ENCODE data around the gene TEX14.

TEX14 gene

DNA sequence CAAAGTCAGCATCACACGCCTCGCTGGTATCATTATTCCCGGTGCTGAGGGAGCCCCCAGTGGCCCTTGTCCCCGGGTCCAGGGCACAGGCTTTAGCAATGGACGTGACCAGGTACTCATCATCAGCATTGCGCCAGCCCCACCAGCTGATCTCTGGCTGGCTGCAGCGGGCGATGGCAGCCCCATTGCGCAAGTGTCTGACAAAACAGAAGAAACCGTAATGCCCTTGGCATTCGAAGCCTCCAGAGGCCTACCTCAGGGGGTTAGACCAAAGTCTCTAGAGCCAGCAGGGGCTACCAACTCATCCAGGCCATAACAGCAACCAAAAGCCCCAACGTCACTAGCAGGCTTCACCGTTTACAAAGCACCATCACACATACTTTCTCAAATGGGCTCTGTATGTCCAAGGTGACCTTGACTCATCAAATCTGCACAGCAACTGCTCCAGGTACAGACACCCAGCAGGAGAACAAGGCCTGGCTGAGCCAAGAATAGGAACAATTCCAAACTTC is 184.7 kb downstream of the TEX14 start:
- no peak overlapping the region for H3K4me3 ChIP-seq (ENCODE audit: low read length)
- TF ChIP-seq, protein P1, sequence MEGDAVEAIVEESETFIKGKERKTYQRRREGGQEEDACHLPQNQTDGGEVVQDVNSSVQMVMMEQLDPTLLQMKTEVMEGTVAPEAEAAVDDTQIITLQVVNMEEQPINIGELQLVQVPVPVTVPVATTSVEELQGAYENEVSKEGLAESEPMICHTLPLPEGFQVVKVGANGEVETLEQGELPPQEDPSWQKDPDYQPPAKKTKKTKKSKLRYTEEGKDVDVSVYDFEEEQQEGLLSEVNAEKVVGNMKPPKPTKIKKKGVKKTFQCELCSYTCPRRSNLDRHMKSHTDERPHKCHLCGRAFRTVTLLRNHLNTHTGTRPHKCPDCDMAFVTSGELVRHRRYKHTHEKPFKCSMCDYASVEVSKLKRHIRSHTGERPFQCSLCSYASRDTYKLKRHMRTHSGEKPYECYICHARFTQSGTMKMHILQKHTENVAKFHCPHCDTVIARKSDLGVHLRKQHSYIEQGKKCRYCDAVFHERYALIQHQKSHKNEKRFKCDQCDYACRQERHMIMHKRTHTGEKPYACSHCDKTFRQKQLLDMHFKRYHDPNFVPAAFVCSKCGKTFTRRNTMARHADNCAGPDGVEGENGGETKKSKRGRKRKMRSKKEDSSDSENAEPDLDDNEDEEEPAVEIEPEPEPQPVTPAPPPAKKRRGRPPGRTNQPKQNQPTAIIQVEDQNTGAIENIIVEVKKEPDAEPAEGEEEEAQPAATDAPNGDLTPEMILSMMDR (conservative IDR thresholded peaks at IDR 0.05; ENCODE audit: low read length) = no peak
- DNase-seq (ENCODE audit: low read depth) = peak; percentile 16

All from AG10803 (cell line).